Activated effector memory CD4-positive, alpha-beta T cell treated with Interleukin-2 at 50 U/mL for 16 hours (primary cell): ENCODE measurements around the gene CIAO3.
"Not testable (repeated sequence)": the region's sequence is repeated elsewhere in the genome, so short reads cannot be mapped to it uniquely, and the experiment has no call there.

Experiments
- DNase-seq: peaks from one replicate; pipeline ENCODE4 v3.0.0-alpha.2; 2020

CIAO3 gene

GRCh38 chr16:759110-759910 lies 18.5 kb upstream of the CIAO3 start:
- DNase-seq: no peak

- no peak for DNase-seq
Measured at GRCh38 chr16:756428-756827, 15.6 kb upstream of the CIAO3 start.

- DNase-seq: no peak
Measured at GRCh38 chr16:754656-755055, 13.9 kb upstream of the CIAO3 start.

- DNase-seq: not testable (repeated sequence)
Measured at GRCh38 chr16:754121-754607, 13.4 kb upstream of the CIAO3 start.

GRCh38 chr16:752007-752312 lies 11.2 kb upstream of the CIAO3 start:
- no peak for DNase-seq

DNA sequence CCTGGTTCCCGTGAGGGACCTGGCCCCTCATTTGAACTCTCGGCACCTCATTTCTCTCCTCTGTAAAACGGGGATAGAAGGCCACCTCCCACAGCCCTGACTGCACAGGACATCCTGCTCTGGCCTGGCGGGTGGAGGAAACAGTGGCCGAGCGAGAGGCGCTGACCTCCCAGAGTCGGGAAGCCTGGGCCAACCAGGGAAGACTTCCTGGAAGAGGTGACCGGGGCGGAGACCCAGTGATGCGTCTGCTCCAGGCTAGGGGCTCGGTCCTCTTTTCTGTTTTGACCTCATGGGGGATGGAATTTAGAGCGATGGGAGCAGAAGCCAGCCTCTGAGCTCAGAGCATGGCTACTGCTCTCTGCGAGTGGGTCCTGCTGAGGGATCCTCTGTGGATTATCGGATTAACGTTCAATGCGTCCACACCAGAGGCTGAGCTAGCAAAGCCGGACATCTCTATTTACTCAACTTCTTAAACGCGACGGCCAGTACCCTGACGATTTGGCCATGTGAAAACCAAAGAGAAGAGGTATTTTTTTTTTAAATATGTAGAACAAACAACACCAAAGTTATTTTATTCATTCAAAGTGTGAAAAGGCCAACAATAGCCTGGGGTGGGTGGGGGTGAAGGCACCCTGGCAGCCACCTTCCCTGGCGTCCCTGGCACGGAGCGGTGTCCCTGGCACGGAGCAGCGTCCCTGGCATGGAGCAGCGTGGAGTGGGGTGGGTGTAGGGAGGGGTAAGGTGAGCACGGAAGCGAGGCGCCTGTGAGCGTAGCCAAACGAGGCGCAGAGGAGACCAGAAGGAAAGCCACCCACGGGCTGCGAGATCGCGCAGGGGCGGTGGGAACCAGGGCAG lies 10.6 kb upstream of the CIAO3 start:
- no peak for DNase-seq

DNA sequence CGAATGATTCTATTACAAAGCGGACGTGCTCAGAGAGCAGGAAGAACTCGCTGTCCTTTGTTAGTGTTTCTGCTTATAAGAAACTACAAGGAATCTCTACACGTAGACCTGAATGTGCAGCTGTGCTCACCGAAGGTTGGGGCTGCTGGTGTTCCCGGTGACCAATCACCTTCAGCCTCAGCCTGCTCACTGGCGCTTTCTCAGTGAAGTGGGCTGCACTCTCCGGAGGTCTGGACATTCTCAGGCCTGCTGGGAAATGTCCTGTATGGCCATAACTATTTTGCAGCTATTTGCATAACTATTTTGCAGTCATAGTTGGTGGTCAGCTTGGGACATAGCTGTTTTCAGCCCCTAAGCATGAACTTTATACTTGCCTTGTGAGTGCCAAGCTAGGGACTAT lies 9.7 kb upstream of the CIAO3 start:
- no peak for DNase-seq

DNA sequence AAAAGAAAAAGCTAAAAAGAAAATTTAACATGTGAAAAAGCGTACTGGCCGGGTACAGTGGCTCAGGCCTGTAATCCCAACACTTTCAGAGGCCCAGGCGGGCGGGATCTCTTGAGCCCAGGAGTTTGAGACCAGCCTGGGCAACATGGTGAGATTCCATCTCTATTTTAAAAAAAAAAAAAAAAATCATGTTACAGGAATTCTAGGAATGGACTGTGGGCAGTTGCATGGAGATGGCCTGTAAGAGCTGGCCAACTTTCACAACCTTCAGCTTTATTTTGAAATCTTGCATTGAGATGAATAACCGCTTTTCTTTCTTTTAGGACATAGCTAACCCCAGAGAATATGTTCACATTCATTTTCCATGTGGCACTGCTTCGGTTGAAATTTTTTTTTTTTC lies 8.2 kb upstream of the CIAO3 start:
- DNase-seq: no peak

DNA sequence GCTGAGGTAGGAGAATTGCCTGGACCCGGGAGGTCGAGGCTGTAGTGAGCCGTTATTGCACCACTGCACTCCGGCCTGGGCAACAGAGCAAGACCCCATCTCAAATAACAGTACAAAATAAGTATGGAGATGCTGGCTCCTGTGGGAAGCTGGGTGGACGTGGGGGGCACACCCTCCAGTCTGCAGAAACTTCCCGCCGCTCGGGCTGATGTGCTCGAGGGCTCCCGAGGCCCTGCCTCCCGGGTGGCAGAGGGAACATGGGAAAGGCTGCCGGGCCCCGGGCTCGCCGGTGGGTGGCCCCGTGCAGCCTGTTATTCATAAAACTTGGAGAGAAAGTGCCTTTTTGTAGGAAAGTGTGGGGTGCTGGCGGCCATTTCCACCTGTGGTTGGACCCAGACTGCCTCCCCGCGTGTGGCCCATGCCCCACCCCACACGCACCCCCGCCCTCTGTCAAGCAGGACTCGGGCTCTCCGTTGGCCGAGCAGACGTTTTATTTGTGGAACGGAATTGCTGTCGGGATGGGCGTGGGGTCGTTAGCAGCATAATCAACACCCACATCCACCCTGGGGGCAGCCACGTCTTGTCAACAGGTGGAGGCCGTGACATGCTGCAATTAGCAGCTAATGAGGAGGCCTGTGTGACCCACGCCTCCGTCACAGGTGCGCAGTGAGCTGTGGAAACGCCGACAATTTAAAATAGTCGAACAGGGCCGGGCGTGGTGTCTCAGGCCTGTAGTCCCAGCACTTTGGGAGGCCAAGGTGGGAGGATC lies 7.4 kb upstream of the CIAO3 start:
- DNase-seq: no peak

DNA sequence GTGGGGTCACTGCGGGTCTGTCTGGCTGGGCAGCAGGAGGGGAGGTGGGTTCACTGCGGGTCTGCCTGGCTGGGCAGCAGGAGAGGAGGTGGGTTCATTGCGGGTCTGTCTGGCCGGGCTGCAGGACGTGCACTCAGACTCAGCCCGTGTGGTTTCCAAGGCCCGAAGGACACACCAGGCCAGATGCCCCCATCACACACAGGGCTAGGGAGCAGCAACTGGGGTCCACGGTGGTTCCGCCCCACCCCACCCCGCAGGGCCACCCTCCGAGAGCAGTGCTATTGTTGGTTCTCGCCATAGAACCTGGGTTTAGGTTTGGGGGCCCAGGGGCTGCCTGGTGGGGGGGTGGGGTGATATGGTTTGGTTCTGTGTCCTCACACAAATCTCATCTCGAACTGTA lies 5.8 kb upstream of the CIAO3 start:
- DNase-seq: no peak

- DNase-seq: no peak
Measured at GRCh38 chr16:745739-746138, 4.9 kb upstream of the CIAO3 start.

- DNase-seq: no peak
Measured at GRCh38 chr16:743794-744500, 3.1 kb upstream of the CIAO3 start.

DNA sequence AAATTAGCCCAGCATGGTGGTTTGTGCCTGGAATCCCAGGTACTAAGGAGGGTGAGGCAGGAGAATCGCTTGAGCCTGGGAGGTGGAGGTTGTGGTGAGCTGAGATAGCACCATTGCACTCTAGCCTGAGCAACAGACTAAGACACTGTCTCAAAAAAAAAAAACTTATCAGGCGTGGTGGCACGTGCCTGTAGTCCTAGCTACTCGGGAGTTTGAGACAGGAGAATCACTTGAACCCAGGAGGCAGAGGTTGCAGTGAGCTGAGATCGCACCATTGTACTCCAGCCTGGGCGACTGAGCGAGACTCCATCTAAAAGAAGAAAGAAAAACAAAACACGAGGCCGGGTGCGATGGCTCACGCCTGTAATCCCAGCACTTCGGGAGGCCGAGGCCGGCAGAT lies 2.1 kb upstream of the CIAO3 start:
- not testable (repeated sequence) for DNase-seq

- DNase-seq: no peak
Measured at GRCh38 chr16:741986-742629, 1.3 kb upstream of the CIAO3 start.

DNA sequence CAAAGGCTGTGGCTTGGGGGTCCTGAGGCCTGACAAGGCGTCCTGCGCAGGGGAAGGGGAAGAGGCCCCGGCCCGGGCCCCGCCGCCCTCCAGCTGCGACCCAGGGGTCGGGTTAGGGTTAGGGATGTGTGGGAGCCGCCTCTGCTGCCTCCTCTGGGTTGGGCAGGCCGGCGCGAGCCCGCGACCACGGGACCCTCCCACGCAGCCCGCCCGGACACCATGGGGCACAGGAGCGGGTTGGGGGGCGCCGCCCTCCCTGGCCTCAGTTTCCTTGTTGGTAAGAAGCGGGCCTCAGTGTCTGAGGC lies 386 bp downstream of the CIAO3 start:
- DNase-seq: no peak

DNA sequence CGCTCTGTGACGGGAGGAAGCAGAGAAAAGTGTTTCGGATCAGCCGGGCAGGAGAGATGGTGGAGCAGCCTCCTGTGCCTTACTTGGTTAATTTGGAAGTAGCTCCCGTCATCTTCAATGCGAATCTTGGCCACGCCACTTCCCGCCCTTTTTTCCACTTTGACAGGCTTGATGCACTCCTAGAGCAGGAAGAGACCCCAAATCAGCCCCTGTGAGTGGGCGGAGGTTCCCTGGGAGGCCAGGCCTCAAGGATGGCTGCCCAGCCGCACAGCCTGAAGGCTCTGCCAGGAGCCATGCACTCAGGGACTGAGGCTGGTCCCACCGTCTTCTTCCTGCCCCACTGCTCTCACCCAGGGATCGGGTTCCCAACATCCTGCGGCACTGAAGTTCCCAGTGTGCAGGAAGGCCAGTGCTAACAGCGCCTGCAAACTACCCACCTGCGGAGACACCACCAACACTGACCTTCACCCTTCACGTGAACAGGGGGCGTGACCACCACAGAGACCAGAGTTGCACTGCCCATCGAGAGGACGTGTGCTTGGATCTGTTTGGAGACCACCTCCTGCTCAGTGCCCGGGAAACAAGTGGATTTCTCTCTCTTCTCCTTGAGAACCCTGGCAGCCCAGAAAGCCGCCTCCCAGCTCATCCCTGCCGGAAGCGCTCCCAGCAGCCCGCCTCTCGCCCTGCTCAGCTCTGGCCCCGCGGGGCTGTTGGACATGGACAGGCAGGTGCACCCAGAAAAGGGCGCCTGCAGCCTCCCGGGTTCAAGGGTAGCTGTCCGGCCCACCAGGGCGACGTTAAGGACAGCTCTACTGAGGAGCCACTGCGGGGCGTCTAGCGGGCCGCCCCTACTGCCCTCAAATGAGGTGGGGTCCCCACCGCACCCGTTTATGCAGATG lies 988 bp downstream of the CIAO3 start:
- DNase-seq: no peak

DNA sequence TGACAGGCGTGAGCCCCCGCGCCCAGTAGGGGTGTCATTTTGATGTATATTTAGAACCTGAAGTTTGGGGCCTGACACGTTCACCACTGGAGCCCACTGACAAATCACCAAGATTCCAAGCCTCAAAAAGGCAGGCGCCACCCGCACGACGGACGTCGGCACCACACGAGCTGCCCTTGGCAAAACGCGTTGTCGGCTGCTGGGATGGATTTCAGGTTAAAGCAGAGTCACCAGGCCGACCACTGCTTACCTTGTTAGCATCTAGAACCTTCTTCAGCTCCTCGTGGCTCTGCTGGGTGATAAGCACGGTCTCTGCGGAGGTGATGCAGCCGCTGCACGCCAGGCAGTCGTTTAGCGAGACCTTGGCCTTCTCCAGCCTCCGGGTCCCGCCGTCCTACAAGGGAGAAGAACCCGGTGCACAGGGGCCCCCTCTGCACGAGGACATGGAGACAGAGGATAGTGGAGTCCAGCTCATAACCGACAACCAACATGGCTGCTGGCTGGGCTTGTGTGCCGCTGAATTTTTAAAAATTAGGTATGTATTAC lies 3.8 kb downstream of the CIAO3 start:
- DNase-seq: no peak

DNA sequence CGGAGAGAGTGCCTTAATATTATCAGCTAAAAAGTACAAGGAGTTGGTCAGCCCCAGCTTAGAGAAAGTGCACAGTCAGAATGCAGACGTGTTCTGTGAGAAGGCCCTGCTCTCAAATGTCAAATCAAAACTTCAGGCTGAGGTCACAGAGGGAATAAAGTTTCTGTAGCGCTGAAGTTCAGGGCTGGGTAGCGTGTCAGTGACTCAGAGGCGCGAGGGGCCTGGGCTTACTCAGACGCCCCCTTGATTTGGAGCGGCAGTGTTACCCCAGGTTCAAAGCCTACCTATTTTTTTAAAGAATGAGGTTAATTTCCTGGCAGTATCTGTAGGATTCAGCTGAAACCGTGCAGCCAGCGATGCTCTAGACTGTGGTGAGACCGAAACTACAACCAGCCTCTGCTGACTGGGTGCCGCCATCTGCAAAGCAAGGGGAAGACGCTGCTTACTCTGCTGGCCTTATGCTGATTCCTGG lies 4.8 kb downstream of the CIAO3 start:
- no peak for DNase-seq

- DNase-seq: no peak
Measured at GRCh38 chr16:734981-735881, 5.6 kb downstream of the CIAO3 start.
